Measurements from ENCODE around the gene AIP.
"Not testable (repeated sequence)": the region's sequence is repeated elsewhere in the genome, so short reads cannot be mapped to it uniquely, and the experiment has no call there.

The AIP gene

DNA sequence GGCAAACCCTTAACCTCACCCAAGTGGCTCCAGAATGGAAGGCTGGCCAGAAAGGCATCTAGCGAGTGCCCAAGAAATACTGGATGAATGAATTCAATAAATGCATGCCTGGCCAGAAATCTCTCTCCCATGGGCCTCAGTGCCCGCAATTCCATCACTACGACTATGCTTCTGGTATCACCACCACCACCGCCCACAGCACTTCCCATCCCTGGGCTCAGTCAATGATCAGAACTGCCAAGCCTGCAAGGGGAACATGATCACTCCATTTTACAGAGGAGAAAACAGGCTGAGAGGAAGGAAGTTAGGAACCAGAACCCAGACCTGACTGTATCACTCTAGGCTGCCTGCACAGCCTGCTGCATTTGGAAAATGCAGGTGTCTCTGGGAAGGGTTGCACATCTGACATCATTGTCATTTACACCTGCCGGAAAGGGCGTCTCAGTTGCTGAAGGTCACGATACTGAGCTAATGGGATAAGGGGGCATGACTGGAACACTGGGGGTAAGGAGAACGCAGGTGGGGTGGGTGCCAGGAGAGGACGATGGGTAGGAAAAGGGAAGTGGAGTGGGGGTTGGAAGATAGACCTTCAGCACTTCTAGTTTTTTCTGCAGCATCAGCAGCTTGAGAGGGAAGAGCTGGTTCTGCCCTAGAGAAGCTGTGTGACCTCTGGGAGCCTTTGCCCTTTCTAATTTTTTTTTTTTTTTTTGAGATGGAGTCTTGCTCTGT, 33.5 kb upstream of the AIP start:
- DNase-seq (ENCODE audit: low read depth) = no peak

DNA sequence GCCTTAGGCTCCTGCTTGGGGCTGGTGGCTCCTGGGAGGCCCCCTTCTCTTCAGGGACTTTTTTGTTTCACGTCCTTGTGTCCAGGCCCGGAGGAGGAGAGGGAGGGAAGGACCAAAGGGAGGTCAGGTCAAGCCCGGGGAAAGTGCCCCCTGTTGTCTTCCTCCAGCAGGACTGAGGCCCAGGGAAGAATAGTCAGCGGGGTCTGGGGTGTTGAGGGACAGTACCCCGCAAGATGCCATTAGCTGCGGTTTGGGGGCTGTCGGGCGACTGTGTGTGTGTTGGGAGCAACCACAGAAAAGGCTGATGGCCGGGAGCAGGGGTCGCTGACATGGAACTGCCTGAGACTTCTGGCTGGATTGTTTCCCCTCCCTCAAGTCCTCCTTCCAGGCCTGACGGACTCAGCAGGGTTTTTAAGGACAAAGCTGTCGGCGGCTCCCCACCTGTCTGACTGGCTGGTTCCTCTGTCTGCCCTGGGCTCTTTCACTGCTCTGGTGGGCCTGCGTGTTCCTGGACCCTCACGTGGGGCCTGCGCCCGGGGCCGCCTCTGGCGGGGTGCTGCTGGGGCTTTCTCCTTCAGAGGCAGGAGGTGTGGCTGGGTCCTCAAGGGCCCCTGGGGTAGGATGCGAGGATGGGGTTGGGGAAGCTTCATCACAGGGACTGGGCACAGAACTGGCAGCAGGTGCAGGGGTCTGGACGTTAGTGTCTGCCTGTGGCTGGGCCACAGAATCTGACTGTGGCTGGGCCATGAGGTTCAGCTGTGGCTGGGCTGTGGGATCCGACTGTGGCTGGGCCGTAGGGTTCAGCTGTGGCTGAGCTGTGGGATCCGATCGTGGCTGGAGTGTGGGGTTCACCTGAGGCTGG, 31.8 kb upstream of the AIP start:
- DNase-seq (ENCODE audit: low read depth) = no peak

DNA sequence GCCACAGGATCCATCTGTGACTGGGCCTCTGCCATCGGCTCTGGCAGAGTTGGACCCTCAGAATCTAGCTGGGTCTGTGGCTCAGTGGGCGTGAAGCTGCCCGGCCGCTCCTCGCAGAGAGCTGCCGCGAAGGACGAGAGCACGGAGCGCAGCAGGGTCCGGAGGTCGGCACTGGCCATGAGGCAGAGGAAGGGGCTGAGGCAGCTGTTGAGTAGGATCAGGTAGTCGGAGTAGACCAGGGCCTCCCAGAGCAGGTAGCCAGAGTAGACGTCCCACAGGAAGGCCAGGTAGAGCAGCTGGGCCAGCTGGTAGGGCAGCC, 31.2 kb upstream of the AIP start:
- DNase-seq (ENCODE audit: low read depth) = no peak

DNA sequence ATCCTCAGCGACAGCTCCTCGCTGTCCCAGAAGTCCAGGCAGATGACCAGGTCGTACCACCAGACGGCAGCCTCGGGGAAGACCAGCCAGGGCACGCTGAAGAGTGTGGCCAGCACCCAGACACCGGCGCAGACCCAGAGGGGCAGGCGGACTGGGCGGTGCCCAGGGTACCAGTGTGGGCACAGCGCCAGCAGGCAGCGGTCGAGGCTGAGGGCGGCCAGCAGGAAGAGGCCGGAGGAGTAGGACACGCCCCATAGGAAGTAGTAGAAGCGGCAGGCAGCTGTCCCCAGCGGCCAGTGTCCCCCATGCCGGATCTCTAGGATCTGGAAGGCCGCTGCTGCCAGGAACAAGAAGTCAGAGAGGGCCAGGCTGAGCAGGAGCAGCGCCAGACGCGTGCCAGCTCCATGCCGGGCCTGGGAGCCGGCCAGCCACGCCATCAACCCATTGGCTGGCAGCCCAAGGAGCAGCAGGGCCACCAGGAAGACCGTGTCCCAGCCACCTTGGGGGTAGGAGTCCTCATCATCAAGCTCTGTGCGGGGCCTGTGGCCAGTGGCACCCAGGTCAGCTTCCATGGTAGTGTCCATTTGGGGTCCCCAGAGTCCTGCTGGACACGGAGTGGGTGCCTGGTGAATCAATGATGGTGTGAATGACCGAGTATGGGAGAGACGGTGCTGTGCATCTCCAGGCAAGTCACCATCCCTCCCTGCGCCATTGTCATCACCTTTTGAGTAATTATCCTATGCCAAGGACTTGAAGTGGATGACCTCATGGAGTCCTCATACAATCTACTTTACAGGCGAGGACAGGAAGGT, 30.5 kb upstream of the AIP start, which contains the start of gene GPR152:
Gene GPR152 (minus strand): TSS at position 589 of the 812 bp plus-strand sequence. CDS start 5 bp downstream, at position 584.
- DNase-seq (ENCODE audit: low read depth) = no peak

DNA sequence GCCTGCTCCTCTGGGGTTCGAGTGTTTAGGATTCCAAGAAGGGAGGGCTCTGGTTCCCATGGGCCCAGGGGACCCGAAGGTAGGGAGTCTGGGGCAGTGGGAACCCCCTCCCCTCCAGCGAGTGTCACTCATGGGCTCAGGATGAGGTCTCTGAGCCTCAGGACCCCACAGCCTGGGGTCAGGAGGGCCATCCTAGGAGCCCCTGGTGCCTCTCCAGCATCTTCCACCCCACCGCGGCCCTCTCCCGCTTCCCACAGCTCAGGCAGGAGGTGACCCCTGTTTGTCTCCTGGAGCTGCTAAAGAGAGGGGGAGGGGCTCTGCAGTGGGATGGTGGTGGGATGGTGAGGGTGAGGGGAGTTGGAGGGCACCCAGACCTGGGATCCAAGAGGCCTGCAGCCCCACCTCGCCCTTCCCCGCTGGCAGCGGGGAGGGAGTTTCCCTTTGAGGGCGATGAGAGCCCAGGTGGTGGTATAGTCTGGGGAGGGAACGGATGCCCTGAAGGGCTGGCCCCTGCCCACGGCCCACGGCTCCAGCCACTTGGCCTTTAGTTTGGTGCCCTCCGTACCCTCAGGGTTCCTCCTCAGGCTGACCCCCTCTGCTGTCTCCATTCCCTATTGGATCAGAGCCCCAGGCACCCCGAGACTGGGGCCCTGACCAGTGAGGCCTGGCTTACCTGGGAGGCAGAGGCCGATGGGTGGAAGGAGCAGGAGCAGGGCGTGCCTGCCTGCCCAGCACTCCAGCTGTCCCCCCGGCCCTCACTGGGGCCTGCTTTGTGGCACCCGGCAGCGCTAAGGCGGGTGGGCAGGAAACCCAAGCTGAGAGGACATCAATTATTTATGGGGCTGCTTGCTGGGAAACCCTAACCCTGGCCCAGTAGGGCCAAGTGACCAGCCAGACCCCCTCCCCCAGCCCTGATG, 28.8 kb upstream of the AIP start:
- no peak for DNase-seq (ENCODE audit: low read depth)

DNA sequence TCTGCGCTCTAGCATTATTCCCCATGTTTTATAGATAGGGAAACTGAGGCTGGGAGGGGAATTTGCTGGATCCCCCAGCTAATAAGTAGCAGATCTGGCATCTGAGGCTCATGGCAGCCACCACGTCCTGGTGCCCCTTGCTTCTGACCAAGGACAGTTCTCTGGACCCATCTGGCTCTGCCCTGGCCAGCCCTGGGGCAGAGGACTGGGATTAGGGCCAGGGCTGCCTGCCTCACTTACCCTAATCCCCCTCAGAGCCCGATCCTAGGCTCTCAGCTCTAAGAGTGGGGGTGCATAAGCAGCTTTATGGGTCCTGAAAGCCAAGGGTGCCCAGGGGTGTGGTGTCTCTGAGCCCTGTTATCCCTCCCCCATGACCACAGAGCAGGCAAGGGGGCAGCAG, 27.8 kb upstream of the AIP start, which contains the start of gene CABP4:
Gene CABP4 (plus strand): TSS at position 301 of the 400 bp plus-strand sequence. CDS start 70 bp downstream, at position 371.
- no peak for DNase-seq (ENCODE audit: low read depth)

DNA sequence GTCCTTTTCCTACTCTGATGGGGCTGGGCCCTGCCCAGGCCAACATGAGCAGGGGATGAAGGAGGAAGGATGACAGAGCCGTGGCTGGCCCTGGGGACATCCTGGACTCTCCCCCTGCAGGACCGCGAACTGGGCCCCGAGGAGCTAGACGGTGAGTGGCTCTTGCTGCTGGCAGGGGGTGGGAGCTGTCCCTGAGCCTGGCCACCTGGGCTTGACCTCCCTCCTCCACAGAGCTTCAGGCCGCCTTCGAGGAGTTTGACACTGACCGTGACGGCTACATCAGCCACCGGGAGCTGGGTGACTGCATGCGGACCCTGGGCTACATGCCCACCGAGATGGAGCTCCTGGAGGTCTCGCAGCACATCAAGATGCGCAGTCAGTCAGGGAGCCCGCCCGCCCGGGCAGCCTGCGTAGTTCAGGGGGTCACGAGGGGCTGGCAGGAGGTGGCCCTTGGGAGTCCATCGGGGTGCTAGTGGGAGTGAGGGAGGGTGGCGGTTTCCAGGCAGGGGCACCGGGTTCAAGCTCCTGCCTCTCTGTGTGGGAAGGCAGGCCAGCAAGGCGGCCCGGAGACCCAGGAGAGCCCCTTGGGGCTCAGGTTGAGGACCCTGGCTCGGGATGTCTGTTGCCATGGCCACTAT, 26.6 kb upstream of the AIP start:
- DNase-seq (ENCODE audit: low read depth) = no peak

DNA sequence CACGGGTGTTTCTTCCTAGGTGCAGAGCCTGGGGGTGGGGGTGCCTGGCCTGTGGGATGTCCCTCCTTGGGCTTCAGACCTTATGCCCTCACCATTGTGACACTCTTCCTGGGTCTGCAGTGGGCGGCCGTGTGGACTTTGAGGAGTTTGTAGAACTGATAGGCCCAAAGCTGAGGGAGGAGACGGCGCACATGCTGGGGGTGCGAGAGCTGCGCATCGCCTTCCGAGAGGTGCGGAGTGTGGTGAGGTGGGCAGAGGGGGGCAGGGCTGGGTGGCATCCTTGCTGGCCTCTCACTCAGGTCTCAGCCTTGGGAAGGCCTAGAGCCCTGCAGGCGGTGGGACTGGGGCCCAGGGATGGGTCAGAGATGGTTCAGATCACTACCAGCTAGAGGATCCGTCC, 25.4 kb upstream of the AIP start:
- no peak for DNase-seq (ENCODE audit: low read depth)

DNA sequence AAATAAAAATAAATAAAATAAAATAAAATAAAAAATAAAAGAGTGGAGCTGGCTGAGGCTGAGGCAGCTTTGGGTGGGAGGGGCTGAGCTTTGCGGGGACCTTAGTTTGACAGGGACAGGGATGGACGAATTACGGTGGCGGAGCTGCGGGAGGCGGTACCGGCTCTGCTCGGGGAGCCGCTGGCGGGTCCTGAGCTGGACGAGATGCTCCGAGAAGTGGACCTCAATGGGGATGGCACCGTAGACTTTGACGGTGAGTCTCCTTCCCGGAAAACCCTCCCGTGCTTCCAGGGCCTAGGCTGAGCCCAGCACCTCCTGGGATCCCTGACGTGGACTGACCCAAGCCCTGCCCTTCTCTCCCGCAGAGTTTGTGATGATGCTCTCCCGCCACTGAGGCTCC, 24.6 kb upstream of the AIP start:
- no peak for DNase-seq (ENCODE audit: low read depth)

DNA sequence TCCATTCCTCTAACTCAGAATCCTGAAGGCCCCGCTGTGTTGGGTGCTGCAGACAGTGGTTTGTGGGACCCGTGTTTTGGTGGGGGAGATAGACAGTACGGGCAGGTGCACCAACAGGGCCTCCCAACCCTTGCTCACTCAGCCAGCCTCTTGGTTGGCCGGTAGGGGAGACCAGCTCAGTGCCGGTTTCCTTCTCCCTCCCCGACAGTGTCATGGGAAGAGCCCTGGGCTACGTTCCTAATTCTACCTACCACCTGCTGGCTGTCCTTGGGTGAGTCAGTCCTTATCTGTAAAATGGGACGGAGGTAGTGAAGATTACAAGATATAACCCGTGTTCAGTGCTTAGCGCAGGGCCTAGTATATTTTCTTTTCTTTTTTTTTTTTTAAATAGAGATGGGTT, 19.6 kb upstream of the AIP start:
- DNase-seq (ENCODE audit: low read depth) = no peak

DNA sequence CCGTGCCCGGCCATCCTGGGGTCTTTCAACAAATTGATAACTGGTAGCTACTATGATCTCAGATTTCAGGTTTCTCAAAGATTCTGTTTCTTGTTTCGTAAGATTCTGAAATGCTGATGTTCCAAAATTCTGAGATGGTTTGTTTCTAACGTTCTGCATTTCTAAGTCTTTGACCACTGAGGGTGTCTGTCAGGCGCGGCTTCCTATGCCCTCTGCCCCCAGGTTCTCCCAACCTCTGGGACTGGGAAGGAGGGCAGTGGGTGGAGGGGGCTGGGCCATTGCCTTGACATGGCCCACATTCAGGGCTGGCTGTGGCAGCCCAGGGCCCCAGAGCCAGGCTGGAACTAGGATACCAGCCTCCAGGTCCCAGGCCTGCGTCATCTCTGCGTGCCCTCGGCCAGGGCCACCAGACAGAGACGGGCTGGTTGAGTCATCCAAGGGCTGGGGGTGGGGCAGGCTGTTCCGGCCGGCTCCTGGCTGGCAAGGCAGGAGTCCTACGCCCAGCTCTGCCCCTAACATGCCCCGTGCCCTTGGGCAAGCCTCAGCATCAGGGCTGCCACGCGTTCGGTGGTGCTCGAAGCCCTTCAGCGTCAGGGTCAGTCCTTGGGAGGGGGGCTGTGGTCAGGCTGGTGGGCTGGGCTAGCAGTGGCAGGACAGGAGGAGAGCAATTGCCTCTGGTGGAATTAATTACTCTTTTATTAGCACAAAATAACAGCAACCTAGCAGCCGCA, 19.0 kb upstream of the AIP start:
- DNase-seq (ENCODE audit: low read depth) = no peak

DNA sequence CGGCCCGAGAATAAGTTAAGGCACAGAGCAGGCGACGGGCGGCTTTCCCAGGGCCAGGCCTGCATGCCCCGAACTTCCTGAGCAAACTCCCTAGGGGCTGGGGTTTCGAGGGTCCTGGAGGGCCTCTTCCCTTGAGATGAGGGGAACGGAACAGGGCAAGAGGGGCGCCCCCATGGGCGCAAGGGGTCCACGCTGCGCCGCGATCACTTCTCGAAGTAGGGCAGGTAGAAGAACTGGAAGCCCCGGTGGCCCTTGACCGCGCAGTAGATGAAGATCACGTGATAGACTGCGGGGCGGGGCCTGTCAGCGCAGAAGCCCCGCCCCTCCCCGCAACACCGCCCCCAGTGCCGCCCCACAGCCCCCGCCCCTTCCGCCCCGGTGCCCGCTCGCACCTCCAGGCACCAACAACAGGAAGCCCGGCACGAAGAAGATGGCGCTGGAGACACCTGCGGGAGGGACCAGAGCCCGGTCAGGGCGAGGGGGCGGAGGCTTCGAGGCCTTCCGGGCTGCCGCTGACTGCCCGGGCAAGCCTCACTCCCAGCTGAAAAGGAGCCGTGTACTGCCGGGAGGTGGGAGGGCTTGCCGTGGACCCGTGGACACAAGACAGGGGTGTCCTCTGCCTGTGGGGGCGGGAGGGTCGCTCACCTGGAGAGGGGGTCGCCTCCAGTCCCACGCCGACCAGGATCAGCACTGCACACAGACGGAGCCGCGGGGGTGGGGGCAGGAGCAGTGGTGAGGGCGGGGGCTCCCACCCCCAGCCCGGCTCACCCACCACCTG, 18.2 kb upstream of the AIP start:
- DNase-seq (ENCODE audit: low read depth) = no peak

DNA sequence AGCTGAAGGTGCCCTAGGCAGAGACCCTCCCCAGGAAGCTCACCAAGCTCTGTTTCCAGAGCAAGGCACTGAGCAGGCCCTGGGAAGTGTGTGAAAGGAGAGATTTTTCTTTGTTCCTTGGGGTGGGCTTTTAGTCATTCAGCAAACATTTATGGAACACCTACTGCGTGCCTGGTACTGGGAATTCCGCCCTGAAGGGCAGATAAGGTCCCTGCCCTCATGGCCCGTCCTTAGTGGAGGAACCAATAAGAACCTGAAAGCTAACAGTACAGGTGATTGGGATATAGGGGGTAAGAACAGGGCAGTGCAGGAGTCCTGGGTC, 17.7 kb upstream of the AIP start:
- no peak for DNase-seq (ENCODE audit: low read depth)

DNA sequence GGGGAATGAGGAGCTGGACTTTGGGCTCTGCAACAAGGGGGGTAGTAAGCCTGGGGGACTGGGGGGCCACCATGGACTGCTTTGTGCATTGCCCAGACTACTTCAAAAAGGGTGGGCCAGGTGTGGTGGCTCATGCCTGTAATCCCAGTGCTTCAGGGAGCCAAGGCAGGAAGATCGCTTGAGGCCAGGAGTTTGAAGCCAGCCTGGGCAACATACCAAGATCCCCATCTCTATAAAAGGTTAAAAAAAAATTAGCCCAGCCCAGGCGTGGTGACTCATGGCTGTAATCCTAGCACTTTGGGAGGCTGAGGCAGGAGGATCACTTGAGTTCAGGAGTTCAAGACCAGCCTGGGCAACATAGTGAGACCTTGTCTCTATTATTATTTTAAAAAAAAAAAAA, 17.3 kb upstream of the AIP start:
- not testable (repeated sequence) for DNase-seq (ENCODE audit: low read depth)

DNA sequence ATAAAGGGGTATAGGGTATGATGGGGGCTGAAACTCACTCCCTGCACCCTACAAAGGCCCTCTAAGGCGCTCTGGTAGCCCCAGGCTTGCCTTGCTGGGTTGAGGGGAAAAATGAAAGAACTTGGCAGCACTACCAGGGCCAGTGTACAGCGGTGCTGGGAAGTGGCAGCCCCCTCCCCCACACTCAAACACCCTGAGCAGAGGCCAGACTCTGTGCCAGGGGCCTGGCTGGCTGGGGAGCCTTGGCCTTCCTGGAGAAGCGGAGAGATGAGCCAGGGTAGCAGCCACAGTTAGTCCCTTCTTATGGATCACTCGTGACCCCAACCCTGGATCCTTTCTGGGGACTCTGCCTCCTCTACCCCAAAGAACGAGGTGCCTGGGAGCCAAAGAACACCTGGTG, 16.5 kb upstream of the AIP start:
- no peak for DNase-seq (ENCODE audit: low read depth)

DNA sequence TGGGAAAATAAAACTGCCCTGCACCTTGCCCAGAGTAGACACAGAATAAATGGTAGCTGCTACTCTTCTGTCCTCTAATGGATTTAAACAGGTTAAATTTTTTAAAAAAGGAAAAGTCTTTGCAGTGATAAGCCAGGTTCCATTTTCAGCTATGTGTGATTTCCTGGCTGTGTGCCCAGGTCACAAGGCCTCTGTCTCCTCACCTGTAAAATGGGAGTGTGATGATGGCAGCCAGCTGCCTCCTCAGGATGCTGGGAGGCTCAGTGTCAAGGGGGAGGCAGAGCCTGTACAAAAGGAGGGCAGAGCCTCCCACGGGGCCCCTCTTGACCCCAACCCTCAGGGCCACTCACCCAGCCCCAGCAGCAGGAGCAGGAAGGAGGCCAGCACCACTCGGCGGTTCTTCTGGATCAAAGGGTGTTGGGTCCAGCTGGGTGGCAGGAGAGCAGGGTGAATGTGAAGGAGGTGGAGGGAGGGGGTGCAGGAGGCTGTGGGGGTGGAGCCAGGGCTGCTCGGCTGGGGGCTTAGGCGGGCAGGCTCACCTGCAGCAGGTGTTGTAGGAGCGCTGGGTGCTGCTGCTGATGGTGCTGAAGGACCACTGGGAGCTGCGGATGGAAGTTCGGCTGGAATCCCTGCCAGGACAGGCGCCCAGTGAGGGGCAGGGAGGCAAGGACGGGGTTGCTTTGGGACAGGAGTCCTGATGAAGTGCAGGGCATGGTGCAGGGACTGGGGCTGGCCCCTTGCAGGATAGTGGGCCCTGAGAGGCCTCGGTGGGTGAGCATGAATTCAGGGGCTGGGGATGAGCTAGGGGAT, 15.7 kb upstream of the AIP start:
- DNase-seq (ENCODE audit: low read depth) = no peak

DNA sequence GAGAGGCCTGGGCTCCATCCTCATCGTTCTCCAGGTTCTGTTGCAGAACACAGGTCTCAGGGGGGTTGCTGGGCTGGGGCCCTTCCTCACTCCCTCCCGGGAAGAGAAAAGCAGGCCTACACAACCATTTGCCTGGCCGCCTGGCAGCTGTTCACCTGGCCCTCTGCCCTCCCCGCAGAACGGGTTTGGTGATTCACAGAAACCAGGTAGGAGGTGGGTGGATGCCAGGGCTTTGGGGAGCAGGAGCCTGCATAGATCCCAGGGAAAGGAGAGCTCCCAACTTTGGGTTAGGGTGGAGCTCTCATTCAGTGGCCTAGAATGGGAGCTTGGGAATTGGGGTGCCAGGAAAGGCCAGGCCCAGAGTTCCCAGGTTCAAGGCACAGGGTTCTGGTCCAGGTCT, 14.8 kb upstream of the AIP start:
- no peak for DNase-seq (ENCODE audit: low read depth)

DNA sequence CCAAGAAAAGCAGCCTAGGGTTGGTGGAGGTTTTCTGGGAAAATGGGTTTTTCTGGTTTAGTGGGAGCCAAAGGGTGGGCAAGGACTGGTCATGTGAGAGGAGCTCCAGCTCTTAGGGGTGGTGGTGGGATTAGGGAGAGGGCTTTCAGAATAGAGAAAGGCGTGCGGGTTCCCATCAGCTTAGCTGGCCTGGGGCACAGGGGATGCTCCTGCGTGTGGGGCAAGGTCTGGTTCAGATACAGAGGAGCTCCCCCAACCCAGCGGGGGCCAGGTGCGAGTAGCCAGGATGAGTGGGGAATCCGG, 14.4 kb upstream of the AIP start:
- no peak for DNase-seq (ENCODE audit: low read depth)

All from GM04503 (cell line).